ENCODE data around the gene EDAR. TPM values are rescaled to one million over a fixed set of nuclear protein-coding genes. Genes with fewer than 3 reads are reported as not detected.

EDAR gene
- total and polyA plus RNA-seq, 8 donors, result 0.93 to 1.1 TPM; not detected in 6

DNA sequence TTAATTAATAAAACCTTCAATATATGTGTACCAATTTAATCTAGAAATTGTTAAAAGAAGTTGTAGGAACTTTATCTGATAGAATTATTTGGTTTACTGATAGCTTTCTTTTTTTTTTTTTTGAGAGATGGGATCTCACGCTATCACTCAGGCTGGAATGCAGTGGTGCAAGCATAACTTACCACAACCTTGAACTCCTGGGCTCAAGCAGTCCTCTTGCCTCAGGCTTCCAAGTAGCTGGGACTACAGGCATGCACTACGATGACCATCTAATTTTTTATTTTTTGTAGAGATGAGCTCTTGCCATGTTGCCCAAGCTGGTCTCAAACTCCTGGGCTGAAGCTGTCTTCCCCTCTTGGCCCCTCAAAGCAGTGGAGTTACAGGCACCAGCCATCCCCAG is 135.6 kb downstream of the EDAR start:
- TF ChIP-seq POLR2AphosphoS5 (IDR thresholded peaks at IDR 0.05), result no peak
- TF ChIP-seq POLR2A (IDR thresholded peaks at IDR 0.05), result no peak
- TF ChIP-seq, protein P1, sequence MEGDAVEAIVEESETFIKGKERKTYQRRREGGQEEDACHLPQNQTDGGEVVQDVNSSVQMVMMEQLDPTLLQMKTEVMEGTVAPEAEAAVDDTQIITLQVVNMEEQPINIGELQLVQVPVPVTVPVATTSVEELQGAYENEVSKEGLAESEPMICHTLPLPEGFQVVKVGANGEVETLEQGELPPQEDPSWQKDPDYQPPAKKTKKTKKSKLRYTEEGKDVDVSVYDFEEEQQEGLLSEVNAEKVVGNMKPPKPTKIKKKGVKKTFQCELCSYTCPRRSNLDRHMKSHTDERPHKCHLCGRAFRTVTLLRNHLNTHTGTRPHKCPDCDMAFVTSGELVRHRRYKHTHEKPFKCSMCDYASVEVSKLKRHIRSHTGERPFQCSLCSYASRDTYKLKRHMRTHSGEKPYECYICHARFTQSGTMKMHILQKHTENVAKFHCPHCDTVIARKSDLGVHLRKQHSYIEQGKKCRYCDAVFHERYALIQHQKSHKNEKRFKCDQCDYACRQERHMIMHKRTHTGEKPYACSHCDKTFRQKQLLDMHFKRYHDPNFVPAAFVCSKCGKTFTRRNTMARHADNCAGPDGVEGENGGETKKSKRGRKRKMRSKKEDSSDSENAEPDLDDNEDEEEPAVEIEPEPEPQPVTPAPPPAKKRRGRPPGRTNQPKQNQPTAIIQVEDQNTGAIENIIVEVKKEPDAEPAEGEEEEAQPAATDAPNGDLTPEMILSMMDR (IDR thresholded peaks at IDR 0.05), result no peak
- no peak for TF ChIP-seq EP300 (IDR thresholded peaks at IDR 0.05)
- DNase-seq, result no peak

DNA sequence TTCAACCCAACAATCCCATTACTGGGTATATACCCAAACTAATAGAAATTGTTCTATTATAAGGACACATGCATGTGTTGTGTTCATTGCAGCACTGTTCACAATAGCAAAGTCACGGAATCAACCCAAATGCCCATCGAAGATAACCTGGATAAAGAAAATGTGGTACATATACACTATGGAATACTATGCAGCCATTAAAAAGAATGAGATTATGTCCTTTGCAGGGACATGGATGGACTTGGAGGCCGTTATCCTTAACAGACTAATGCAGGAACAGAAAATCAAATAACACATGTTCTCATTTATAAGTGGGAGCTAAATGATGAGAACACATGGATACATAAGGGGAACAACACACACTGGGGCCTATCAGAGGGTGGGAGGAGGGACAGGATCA is 136.6 kb downstream of the EDAR start:
- 96 to 98% (median 97%) methylated on average over 3 of the region's 3 CpGs for WGBS, 5 donors
- H3K9me3 ChIP-seq, result no peaks in the 10 kb centered on the region

More for the DNA sequence above, 135.6 kb downstream of the EDAR start:
- Histone ChIP-seq H3K4me3 (no peak overlapping the region), H3K27me3 (no peaks in the 10 kb centered on the region), H3K27ac (no peak overlapping the region), H3K9me3 (no peaks in the 10 kb centered on the region), H3K36me3 (peaks cover 5 to 29% (median 19%) of the 10 kb centered on the region in 4 donors), H3K4me1 (no peaks in the 10 kb centered on the region)
- 42 to 80% (median 51%) methylated on average over 2 of the region's 2 CpGs for WGBS, 5 donors
- intact Hi-C loops (cut with DNase I; ENCODE audit: low total_unique reads), result no loop called here

DNA sequence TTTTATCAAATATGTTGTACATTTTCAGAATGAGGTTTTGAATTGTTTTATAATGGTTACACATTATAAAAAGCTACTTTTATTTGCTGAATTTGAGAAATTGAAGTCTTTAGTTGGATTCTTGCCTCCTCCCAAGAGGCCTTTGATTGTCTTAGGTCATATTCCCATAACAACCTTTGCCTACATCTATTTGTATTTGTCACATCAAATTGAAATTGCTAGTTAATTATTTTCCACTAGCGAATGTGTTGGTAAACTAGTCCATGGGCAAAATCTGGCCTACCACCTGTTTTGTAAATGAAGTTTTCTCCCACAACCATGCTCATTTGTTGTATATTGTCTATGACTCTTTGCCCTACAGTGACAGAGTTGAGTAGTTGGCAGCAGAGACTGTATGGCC is 142.0 kb downstream of the EDAR start:
- Histone ChIP-seq H3K9me3 (no peaks in the 10 kb centered on the region), H3K36me3 (peaks cover 5 to 25% (median 17%) of the 10 kb centered on the region in 4 donors), H3K4me1 (no peaks in the 10 kb centered on the region), H3K27ac (no peak overlapping the region), H3K27me3 (no peaks in the 10 kb centered on the region), H3K4me3 (no peak overlapping the region)
- intact Hi-C loops (cut with DNase I; ENCODE audit: low total_unique reads), result no loop called here
- DNase-seq, result no peak
- 83 to 95% (median 89%) methylated on average over 1 of the region's 1 CpG for WGBS, 5 donors
- TF ChIP-seq EP300 (IDR thresholded peaks at IDR 0.05) (no peak), POLR2AphosphoS5 (IDR thresholded peaks at IDR 0.05) (no peak)

More for the DNA sequence above, 136.6 kb downstream of the EDAR start:
- H3K4me3 ChIP-seq, result no peak overlapping the region
- no peaks in the 10 kb centered on the region for H3K27me3 ChIP-seq
- no peak overlapping the region for H3K27ac ChIP-seq
- TF ChIP-seq EP300 (IDR thresholded peaks at IDR 0.05) (no peak), POLR2A (IDR thresholded peaks at IDR 0.05) (no peak), POLR2AphosphoS5 (IDR thresholded peaks at IDR 0.05) (no peak)
- TF ChIP-seq, protein P1 (IDR thresholded peaks at IDR 0.05), result no peak
- intact Hi-C loops (cut with DNase I; ENCODE audit: low total_unique reads), result no loop called here
- H3K4me1 ChIP-seq, result no peaks in the 10 kb centered on the region
- peaks cover 5 to 29% (median 17%) of the 10 kb centered on the region in 4 donors for H3K36me3 ChIP-seq
- DNase-seq, result no peak

- peaks cover 0 to under 1% (median 0%) of the 10 kb centered on the region in 4 donors for H3K9me3 ChIP-seq
Observed at GRCh38 chr2:108845923-108846322, 143.1 kb downstream of the EDAR start.

More at GRCh38 chr2:108845923-108846322, 143.1 kb downstream of the EDAR start:
- peaks cover 4 to 20% (median 9%) of the 10 kb centered on the region in 4 donors for H3K36me3 ChIP-seq
- no peaks in the 10 kb centered on the region for H3K4me1 ChIP-seq
- no peaks in the 10 kb centered on the region for H3K27me3 ChIP-seq
- H3K4me3 ChIP-seq, result no peak overlapping the region
- DNase-seq, result no peak
- intact Hi-C loops (cut with DNase I; ENCODE audit: low total_unique reads), result no loop called here
- no peak overlapping the region for H3K27ac ChIP-seq
- no peak for TF ChIP-seq EP300 (IDR thresholded peaks at IDR 0.05)
- no peak for TF ChIP-seq POLR2A (IDR thresholded peaks at IDR 0.05)

Small RNA genes within 50 kb of the gene (small RNA-seq; reads per million reads assigned to genes)
- 0 reads per million in 4 donors for gene AC073415.1

Other genes starting within 250 kb of the EDAR start
- gene CCDC138, start 202.4 kb downstream of the EDAR start, total RNA-seq, result 10 to 100 TPM in 2 of 5 donors, 1 to 10 TPM in 2, under 1 TPM in 1; 0.29 to 25.4 (median 6.7) TPM
- 1 to 10 TPM; 1.3 to 2.1 (median 1.7) TPM for gene CCDC138, start 202.4 kb downstream of the EDAR start, polyA plus RNA-seq
- gene SH3RF3, start 140.0 kb upstream of the EDAR start, total RNA-seq, result 10 to 100 TPM in 1 of 5 donors, 1 to 10 TPM in 3, under 1 TPM in 1; 0.87 to 11.1 (median 5.0) TPM
- 1 to 10 TPM; 2.3 to 4.3 (median 2.4) TPM for gene SH3RF3, start 140.0 kb upstream of the EDAR start, polyA plus RNA-seq

All from stomach (tissue), 9 donors.